HG03103 (cell line): Measurements from ENCODE around the gene ANG.

Experiments used
- ATAC-seq: cut with Tn5 transposase; IDR thresholded peaks from one replicate; pipeline ENCODE4 v1.9.1; 2021; ENCODE audit warnings: low read depth; ENCODE audit not compliant: unreplicated experiment

The ANG gene

DNA sequence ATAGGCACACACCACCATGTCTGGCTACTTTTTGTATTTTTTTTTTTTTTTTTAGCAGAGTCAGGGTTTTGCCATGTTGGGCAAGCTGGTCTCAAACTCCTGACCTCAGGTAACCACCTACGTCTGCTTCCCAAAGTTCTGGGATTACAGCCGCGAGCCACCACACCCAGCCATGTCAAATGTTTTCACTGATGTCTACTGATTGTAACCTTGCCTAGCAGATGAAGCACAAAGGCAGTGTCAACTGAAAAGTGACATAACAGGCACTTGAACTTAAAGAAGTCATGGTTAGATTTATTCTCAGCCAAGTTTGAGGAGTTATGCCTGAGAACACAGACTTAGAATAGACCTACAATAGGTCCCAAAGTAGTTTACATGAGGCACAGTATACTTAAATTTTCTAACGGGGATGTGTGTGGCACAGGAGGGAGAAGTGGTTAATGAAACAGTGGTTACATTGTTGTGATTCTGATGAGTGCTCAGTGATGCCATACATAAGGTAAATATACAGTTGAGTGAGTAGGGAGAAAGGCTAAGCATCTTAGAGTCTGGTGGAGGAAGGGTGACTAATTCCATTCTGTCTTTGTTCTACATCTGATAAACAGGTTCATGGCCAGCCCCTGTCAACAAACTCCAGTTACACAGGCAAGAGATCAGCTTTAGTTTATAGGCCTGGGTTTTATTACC is 16.8 kb upstream of the ANG start:
- ATAC-seq: no peak

DNA sequence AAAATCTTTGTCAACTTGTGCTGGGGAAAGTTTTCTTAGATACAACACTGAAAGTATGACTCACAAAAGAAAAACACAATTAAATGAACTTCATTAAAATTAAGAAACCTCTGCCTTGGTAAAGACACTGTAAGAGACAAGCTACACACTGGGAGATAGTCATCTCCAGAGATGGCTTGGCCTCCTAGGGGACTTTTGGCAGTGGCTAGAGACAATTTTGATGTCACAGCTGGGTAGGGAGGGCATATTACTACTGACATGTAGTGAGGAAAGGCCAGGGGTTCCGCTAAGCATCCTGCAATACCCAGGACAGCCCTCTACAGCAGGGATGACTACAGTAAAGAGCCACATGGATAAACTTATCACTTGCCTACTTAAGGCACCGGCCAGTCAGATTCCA is 12.9 kb upstream of the ANG start:
- no peak for ATAC-seq

DNA sequence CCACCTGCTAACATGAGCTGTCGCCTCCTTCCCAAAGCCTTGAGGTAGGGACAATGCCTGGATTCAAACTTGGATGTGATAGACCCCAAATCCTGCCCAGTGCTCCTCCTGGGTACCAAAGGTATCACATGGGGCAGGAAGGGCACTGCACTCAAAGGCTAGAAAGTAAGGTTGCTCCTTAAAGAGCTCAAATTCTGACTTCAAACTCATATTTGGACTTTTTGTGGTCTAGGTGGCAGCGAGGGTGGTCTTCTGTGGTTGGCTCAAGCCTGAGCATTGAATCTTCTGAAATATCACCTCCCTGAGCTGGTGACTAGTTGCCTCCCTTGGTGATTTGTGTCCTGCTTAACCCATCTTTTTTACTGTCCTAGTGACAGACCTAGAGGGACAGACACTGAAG is 12.5 kb upstream of the ANG start:
- ATAC-seq: no peak

DNA sequence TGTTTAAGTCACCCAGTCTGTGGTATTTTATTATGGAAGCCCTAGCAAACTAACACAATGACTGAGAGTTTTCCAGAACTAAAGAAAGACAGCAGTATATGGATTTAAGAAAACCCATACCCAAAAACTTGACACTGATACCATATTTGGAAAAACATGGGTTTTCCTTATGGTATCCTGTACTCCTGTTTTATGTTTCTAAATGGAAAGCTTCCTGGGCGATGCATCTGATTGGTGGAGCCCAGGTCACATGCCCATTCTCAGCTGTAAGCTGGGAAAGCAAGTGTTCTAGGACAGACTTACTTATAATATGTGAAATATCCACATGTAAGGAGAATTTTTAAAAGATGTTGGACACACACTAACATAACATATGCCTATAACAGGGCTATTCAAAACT is 8.7 kb upstream of the ANG start:
- ATAC-seq: no peak

DNA sequence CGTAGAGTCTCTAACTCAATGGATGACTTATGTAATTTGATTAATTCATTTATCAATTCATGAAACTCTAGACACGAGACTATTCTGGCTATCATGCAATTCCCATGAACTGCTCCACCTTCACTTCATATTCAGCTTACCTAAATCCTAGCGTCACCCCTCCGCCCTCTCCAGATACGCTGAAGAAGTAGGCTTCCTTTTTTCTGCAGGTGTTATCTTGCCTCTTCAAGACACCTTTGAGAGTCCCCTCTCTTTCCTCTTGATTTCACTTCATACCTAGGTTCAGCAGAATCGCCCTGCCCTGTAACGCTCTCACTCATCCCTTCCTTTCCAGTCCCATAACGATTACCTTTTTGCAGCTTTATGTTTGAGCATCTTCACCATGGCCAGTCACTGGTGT is 8.2 kb upstream of the ANG start:
- ATAC-seq: no peak

DNA sequence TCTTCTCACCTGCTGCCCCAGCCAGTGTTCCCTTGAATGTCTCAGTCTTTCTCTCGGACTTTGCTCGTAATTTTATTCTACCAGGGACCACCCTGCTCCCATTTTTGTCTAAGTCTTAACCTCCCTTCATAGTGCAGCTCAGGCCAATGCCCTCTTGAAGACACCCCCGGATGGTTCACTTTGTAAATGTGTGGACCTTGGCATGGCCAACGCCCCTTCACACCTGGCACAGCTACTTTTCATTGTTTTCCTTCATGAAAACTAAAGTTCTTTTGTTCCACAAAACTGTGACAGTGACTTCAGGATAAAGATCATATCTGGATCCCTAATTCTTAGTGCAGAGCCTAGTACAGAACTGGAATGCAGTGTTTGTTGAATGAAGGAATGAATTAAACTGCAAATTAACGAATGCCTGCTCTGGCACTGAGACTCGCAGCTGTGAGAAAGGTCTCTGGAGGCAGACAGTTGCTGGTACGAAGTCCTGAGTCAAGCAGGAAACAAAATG is 7.7 kb upstream of the ANG start:
- no peak for ATAC-seq

GRCh38 chr14:20681348-20682126 is 7.0 kb upstream of the ANG start:
- ATAC-seq: peak; percentile 24

- no peak for ATAC-seq
Observed at GRCh38 chr14:20682127-20682434, 6.5 kb upstream of the ANG start.

DNA sequence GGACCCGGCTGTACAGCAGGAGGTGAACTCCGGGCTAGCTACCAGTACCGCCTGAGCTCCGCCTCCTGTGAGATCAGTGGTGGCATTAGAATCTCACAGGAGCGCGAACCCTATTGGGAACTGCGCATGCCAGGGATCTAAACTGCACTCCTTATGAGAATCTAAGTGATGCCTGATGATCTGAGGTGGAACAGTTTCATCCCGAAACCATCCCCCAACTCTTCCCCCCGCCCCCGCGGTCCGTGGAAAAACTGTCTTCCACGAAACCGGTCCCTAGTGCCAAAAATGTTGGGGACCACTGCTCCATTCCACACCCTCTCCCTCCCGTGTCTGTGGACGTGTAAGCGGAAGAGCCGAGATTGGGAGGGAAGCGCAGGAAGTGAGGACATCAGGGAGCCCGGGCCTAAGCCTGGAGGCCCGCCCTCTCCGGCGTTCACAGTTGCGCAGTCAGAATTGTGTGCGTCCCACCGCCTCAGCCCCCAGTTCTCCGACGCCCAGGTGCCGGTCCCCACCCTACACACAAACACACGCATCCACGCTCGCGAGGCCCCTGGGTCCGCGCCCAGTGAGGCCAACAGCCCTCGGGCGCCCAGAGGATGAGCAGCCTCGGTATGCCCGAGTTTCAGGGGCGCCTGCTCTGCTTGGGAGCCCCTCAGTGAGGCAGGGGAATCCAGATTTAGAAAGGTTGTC is 6.0 kb upstream of the ANG start:
- ATAC-seq: peak; percentile 42

- ATAC-seq: peak; percentile 21
Observed at GRCh38 chr14:20683125-20683890, 5.3 kb upstream of the ANG start.

DNA sequence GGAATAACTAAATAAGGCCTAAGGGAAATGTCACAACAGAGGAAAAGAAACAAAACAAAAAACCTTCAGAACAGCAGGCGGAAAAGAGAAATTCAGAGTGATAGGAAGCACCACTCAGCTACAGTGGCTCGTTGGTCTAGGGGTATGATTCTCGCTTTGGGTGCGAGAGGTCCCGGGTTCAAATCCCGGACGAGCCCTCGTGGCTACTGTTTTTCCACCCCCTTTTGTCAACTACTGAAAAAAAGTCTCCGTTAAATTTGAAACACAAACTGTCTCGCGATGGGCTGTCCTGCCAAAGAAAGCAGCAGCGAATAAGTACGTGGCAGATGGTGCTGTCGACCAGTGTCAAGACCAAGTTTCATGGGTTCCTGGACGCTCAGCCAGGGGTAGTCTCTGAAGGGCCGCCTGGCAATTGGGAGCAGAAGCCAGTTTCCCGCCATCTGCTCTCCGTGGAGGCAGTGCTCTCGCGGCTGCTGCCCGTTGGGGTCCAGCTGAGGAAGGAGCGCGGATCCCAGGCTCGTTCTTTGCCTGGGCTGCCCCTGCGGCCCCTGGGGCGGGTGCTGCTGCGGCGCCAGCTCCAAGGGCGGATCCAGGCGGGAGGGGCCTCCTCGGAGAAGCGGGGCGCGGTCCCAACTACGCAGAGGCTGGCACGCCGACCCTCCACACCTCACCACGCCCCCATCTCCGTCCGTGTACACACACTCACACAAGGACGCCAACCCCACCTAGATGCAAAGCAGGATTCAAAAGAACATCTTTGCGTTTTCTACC is 4.5 kb upstream of the ANG start, which contains the start of gene RNASE4:
TSS of gene RNASE4 (plus strand) at position 670 of the 771 bp plus-strand sequence. CDS start 14,812 bp downstream, outside the sequence.
- peak; percentile 28 for ATAC-seq

DNA sequence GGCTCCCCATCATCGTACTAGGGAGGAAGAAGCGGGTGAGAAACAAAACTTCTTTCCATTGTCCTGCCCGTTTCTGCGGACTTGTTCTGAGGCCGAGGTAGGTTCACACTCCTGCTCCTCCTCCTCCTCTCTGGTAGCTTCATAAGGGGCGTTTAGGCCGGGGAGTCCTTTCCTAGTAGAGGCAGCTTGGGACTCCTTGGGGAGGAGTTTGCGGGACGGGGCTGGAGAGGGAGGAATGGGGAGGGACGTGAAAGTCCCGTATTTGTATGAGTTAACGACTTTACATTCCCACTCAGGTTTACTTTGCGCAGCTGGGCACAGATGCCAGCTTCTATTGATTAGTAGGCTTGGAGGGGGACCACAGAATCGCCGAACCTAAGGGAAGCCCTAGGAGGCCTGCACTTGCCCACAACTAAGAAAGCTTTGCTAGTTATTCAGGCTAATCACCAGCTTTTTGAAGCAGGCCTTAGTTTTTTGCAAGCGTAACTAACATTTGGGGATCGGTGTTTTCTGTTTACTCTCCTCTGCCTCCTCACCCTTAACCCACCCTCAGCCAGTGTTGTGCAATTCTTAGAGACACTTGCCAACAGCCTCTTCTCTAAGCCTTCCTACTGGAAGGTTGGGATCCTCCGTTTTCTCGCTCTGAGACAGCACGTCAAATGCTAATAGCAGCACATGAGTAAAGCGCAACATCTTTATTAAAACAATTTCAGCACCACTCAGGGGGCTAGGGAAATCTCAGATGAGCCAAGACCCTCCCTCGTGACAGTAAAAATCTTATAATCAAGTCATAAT is 3.7 kb upstream of the ANG start:
- ATAC-seq: no peak

- ATAC-seq: no peak
Observed at GRCh38 chr14:20686386-20687143, 2.0 kb upstream of the ANG start.

- no peak for ATAC-seq
Observed at GRCh38 chr14:20687362-20688166, 1.0 kb upstream of the ANG start.

DNA sequence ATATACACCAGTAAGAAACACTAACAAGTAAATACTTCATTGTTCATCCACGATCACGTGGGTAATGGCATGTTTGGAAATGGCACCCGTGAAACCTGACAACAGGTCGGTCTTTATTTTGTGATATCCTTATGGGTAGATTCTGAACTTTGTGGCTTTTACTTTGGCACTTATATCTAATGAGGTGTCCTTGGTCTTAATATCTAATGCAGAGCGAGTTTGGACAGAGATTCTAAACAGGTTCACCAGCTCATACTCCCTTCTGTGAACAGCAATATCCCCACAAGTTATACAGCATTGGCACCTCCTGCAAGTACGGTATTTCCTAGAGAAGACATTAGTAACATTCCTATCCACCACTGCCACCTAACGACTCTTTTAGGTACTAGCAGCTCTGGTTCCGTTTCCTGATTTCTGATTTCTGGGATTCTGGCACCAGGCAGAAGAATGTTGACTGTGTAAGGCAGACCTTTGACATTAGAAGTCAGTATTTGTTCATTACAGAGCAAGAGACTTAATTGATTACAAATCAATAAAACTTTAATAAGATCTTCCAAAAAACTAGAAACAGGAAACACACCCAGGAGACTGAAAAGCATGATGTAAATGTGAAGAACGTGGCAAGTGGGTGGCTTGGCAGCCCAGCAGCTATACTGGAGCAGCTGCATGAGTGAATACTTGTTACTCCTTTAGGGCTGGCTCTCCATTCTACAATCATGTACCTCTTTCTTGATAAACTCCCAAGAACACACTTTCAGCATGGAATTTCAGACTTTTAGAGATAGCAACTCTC is 2.5 kb downstream of the ANG start:
- ATAC-seq: no peak

- ATAC-seq: no peak
Observed at GRCh38 chr14:20692116-20692751, 3.7 kb downstream of the ANG start.
